Renal pelvis (tissue), 4 donors: Measurements from ENCODE around the gene HTRA1. TPM values are rescaled to one million over a fixed set of nuclear protein-coding genes. Genes with fewer than 3 reads are reported as not detected.

Experiments used
- DNase-seq: peaks from one replicate; pipeline ENCODE4 v3.0.0-alpha.2; 2013
- polyA plus RNA-seq, 3 donors: library from polyadenylated mRNA; unstranded; fragments of 120-200 nt; gene quantifications; one replicate each; pipeline ENCODE4 v1.2.1, GENCODE V29; 2013; ENCODE audit not compliant: insufficient read length in 3 of 3

The HTRA1 gene
- polyA plus RNA-seq, 3 donors, result 156 to 179 (median 167) TPM

GRCh38 chr10:122510326-122510725 is 49.0 kb downstream of the HTRA1 start:
- no peak for DNase-seq

GRCh38 chr10:122510736-122511135 is 49.4 kb downstream of the HTRA1 start:
- DNase-seq, result no peak

GRCh38 chr10:122513053-122513452 is 51.7 kb downstream of the HTRA1 start:
- no peak for DNase-seq

GRCh38 chr10:122514045-122514840 is 52.9 kb downstream of the HTRA1 start:
- DNase-seq, result no peak

GRCh38 chr10:122515022-122515424 is 53.7 kb downstream of the HTRA1 start:
- DNase-seq, result no peak

- DNase-seq, result no peak
Measured at GRCh38 chr10:122515588-122516231, 54.4 kb downstream of the HTRA1 start.

GRCh38 chr10:122516734-122517133 is 55.4 kb downstream of the HTRA1 start:
- DNase-seq, result no peak

- no peak for DNase-seq
Measured at GRCh38 chr10:122519144-122519543, 57.8 kb downstream of the HTRA1 start.

GRCh38 chr10:122519873-122520272 is 58.5 kb downstream of the HTRA1 start:
- DNase-seq, result no peak

GRCh38 chr10:122521011-122521410 is 59.7 kb downstream of the HTRA1 start:
- no peak for DNase-seq

- DNase-seq, result no peak
Measured at GRCh38 chr10:122524811-122525210, 63.5 kb downstream of the HTRA1 start.

- DNase-seq, result no peak
Measured at GRCh38 chr10:122525788-122526187, 64.4 kb downstream of the HTRA1 start.

- DNase-seq, result no peak
Measured at GRCh38 chr10:122526892-122527291, 65.5 kb downstream of the HTRA1 start.

GRCh38 chr10:122530177-122530576 is 68.8 kb downstream of the HTRA1 start:
- no peak for DNase-seq

GRCh38 chr10:122531261-122531660 is 69.9 kb downstream of the HTRA1 start:
- no peak for DNase-seq

GRCh38 chr10:122531939-122532338 is 70.6 kb downstream of the HTRA1 start:
- no peak for DNase-seq

GRCh38 chr10:122532601-122533296 is 71.4 kb downstream of the HTRA1 start:
- DNase-seq, result no peak

GRCh38 chr10:122537545-122537944 is 76.2 kb downstream of the HTRA1 start:
- no peak for DNase-seq

GRCh38 chr10:122541541-122542002 is 80.2 kb downstream of the HTRA1 start:
- no peak for DNase-seq

- no peak for DNase-seq
Measured at GRCh38 chr10:122543676-122544445, 82.5 kb downstream of the HTRA1 start.

GRCh38 chr10:122544493-122544892 is 83.1 kb downstream of the HTRA1 start:
- DNase-seq, result no peak

- no peak for DNase-seq
Measured at GRCh38 chr10:122546242-122546641, 84.9 kb downstream of the HTRA1 start.
